Measurements from ENCODE around the gene FASLG. TPM values are rescaled to one million over a fixed set of nuclear protein-coding genes. Genes with fewer than 3 reads are reported as not detected.
"Not testable (repeated sequence)": the region's sequence is repeated elsewhere in the genome, so short reads cannot be mapped to it uniquely, and the experiment has no call there.

The FASLG gene
- total RNA-seq, 1 donor from 2014 or later = not detected

DNA sequence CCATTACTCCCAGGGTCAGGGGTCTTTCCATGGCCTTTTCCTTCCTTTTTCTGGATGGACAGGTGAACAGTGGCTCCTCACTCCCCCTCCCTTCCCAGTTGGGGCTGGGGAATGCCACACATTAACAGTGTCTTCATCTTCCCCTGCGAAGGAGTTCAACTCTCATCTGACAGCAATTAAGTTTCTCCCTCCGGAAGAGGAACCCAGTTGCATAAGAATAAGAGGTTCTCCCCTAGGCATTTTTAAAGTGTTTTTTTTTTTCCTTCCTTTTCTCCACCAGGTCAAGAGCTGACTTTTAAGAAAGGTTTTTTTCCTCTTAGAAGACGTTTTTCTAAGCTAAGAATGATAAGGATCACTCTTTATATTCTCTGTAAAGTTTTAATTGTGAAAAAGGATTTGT lies 42.3 kb upstream of the FASLG start:
- Mint-ChIP-seq H3K9me3 (peaks cover 16% of the 10 kb centered on the region), H3K4me1 (no peaks in the 10 kb centered on the region), H3K4me3 (no peak overlapping the region), H3K36me3 (ENCODE audit: low read depth) (peaks cover 6% of the 10 kb centered on the region), H3K27ac (no peak overlapping the region), H3K27me3 (no peaks in the 10 kb centered on the region)
- TF ChIP-seq, protein P1, sequence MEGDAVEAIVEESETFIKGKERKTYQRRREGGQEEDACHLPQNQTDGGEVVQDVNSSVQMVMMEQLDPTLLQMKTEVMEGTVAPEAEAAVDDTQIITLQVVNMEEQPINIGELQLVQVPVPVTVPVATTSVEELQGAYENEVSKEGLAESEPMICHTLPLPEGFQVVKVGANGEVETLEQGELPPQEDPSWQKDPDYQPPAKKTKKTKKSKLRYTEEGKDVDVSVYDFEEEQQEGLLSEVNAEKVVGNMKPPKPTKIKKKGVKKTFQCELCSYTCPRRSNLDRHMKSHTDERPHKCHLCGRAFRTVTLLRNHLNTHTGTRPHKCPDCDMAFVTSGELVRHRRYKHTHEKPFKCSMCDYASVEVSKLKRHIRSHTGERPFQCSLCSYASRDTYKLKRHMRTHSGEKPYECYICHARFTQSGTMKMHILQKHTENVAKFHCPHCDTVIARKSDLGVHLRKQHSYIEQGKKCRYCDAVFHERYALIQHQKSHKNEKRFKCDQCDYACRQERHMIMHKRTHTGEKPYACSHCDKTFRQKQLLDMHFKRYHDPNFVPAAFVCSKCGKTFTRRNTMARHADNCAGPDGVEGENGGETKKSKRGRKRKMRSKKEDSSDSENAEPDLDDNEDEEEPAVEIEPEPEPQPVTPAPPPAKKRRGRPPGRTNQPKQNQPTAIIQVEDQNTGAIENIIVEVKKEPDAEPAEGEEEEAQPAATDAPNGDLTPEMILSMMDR (IDR thresholded peaks at IDR 0.05) = no peak
- no peak for ATAC-seq (ENCODE audit: low read depth)
- ChIA-PET CTCF (interaction anchor here (0.6 kb wide), 1 partner anchor 1564 kb away, joined by 3 read pairs; no protein-coding TSS in a partner anchor), POLR2A (no interaction called here)
- intact Hi-C loops (cut with micrococcal nuclease) = no loop called here
- no peak for DNase-seq

DNA sequence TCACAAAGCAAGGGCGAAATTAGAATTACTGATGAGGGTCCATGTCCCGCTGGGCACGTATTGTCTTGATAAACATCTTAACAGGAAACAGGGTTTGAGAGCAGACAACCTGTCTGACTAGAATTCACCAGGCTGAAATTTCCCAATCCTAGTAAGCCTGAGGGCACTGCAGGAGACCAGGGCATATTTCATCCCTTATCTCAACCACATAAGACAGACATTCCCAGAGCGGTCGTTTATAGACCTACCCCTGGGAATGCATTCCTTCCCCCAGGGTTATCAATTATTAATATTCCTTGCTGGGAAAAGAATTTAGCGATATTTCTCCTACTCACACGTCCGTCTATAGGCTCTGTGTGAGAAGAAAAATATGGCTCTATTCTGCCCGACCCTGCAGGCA lies 38.3 kb upstream of the FASLG start:
- H3K27me3 Mint-ChIP-seq; DNase-seq; CTCF ChIA-PET; H3K36me3 Mint-ChIP-seq (ENCODE audit: low read depth); ATAC-seq (ENCODE audit: low read depth); H3K4me3 Mint-ChIP-seq; POLR2A ChIA-PET; H3K4me1 Mint-ChIP-seq; intact Hi-C loops (cut with micrococcal nuclease); H3K27ac Mint-ChIP-seq: not testable (repeated sequence)
- H3K9me3 Mint-ChIP-seq = peaks cover 16% of the 10 kb centered on the region

DNA sequence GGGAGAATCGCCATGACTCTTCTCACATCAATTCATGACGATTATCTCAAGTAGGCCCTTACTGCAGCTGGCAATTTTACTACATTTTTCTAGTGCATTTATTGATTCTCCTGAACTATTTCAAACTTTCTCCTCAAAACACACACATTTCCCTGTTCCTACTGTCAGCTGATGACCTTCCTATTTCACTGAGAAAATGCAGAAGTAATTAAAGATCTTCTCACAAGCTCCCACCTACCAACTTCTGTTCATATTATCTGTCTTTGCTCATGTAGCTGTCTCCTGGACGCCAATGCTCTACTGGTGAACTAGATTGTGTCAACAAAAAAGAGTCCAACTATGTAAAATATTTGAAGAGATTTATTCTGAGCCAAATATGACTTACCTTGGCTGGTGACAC lies 36.4 kb upstream of the FASLG start:
- H3K9me3 Mint-ChIP-seq = peaks cover 16% of the 10 kb centered on the region
- intact Hi-C loops (cut with micrococcal nuclease) = no loop called here
- ChIA-PET POLR2A (no interaction called here), CTCF (no interaction called here)
- peaks cover 5% of the 10 kb centered on the region for H3K36me3 Mint-ChIP-seq (ENCODE audit: low read depth)
- DNase-seq (no peak), ATAC-seq (ENCODE audit: low read depth) (no peak)
- no peak overlapping the region for H3K4me3 Mint-ChIP-seq
- H3K27ac Mint-ChIP-seq = no peak overlapping the region
- TF ChIP-seq, protein P1 (IDR thresholded peaks at IDR 0.05) = no peak
- H3K4me1 Mint-ChIP-seq = no peaks in the 10 kb centered on the region
- no peaks in the 10 kb centered on the region for H3K27me3 Mint-ChIP-seq

DNA sequence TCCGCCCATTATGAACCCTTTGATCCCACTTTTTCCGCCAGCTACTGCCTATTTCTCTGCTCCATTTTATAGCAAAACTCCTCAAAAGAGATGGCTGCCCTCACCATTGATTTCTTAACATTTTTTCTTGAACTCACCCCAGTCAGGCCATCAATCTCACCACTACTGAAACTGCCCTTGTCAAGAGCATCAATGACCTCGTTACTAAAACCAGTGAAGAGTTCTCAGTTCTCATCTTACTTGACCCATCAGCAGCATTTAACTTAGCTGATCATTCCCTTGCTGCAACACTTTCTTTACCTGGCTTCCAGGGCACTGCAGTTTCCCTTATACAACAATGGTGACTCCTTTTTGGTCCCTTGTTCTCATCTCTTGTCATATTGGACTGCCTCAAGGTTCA lies 35.2 kb upstream of the FASLG start:
- H3K4me3 Mint-ChIP-seq = no peak overlapping the region
- DNase-seq (no peak), ATAC-seq (ENCODE audit: low read depth) (no peak)
- no peaks in the 10 kb centered on the region for H3K4me1 Mint-ChIP-seq
- TF ChIP-seq, protein P1 (IDR thresholded peaks at IDR 0.05) = no peak
- POLR2A ChIA-PET = no interaction called here
- H3K27me3 Mint-ChIP-seq = no peaks in the 10 kb centered on the region
- CTCF ChIA-PET = no interaction called here
- peaks cover 5% of the 10 kb centered on the region for H3K36me3 Mint-ChIP-seq (ENCODE audit: low read depth)
- no peak overlapping the region for H3K27ac Mint-ChIP-seq
- peaks cover 16% of the 10 kb centered on the region for H3K9me3 Mint-ChIP-seq
- intact Hi-C loops (cut with micrococcal nuclease) = no loop called here

DNA sequence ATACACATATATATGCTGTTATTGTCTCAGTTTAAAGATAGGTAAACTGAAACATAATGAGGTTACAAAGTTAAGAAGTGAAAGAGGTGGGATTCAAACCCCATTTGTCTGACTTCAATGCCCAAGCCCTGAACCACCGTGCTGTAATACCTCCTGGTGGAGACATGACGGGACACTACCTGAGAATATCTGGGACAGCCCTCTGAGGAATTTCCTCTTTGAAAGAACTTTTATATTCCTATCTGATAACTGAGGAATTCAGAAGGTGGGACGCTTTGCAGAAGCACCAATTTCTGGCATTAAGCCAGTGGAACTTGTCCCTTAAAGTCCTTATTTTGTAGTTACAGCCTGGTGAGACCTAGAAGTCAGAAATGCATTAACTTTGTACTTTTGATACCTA lies 32.1 kb upstream of the FASLG start:
- no peaks in the 10 kb centered on the region for H3K9me3 Mint-ChIP-seq
- no peak overlapping the region for H3K27ac Mint-ChIP-seq
- H3K36me3 Mint-ChIP-seq (ENCODE audit: low read depth) = no peaks in the 10 kb centered on the region
- H3K4me1 Mint-ChIP-seq = no peaks in the 10 kb centered on the region
- TF ChIP-seq, protein P1 (IDR thresholded peaks at IDR 0.05) = no peak
- CTCF ChIA-PET = no interaction called here
- ATAC-seq (ENCODE audit: low read depth) = no peak
- no peak overlapping the region for H3K4me3 Mint-ChIP-seq
- intact Hi-C loops (cut with micrococcal nuclease) = no loop called here
- no peak for DNase-seq
- H3K27me3 Mint-ChIP-seq = no peaks in the 10 kb centered on the region
- POLR2A ChIA-PET = no interaction called here

DNA sequence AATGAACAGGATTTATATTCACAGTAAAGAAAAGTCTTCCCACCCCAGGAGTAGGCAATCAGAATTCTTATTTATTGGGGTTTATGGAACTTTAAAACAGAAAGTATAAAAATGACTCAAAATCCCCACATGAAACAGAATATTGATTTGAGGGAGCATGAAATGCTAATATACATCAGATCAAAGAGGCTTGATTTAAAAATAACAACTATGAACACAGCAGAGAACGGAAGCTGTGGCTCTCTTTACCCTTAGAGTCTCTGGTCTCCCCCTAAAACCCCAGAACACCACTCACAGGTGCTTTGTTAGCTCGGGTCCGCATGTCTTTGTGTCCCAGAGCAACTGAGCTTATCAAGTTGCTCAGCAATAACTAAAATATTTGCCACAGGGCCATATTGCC lies 31.2 kb upstream of the FASLG start:
- CTCF ChIA-PET = no interaction called here
- Mint-ChIP-seq H3K4me3 (no peak overlapping the region), H3K9me3 (peaks cover 2% of the 10 kb centered on the region), H3K4me1 (no peaks in the 10 kb centered on the region), H3K27ac (no peak overlapping the region), H3K27me3 (no peaks in the 10 kb centered on the region), H3K36me3 (ENCODE audit: low read depth) (no peaks in the 10 kb centered on the region)
- intact Hi-C loops (cut with micrococcal nuclease) = no loop called here
- TF ChIP-seq, protein P1 (IDR thresholded peaks at IDR 0.05) = no peak
- POLR2A ChIA-PET = no interaction called here
- DNase-seq (no peak), ATAC-seq (ENCODE audit: low read depth) (no peak)

Data from activated B cell treated with CpG ODN at 0.5 μM for 24 hours (primary cell).